WERI-Rb-1 (cell line): ENCODE data around the gene DNAH5.

Source experiments
- DNase-seq: peaks from one replicate; pipeline ENCODE4 v3.0.0-alpha.2; 2020
- H3K27ac ChIP-seq: fragments of 250-450 bp; sonication (Bioruptor Pico); 2 replicates; pipeline ENCODE4 v1.5.1; 2020; ENCODE audit warnings: mild to moderate bottlenecking, moderate library complexity
- H3K27me3 ChIP-seq: fragments of 250-450 bp; sonication (Bioruptor Pico); 2 replicates; pipeline ENCODE4 v1.5.1; 2021; ENCODE audit warnings: mild to moderate bottlenecking, low read depth, moderate library complexity; ENCODE audit not compliant: insufficient read depth, severe bottlenecking
- H3K36me3 ChIP-seq: fragments of 250-450 bp; sonication (Bioruptor Pico); 2 replicates; pipeline ENCODE4 v1.5.1; 2020; ENCODE audit warnings: mild to moderate bottlenecking, moderate library complexity
- H3K4me3 ChIP-seq: 2 replicates; pipeline ENCODE4 v1.5.1; 2011; ENCODE audit warnings: low read depth, mild to moderate bottlenecking, control low read depth, low read length
- H3K9me3 ChIP-seq: fragments of 250-450 bp; sonication (Bioruptor Pico); 2 replicates; pipeline ENCODE4 v1.5.1; 2021; ENCODE audit warnings: mild to moderate bottlenecking, moderate library complexity; ENCODE audit not compliant: severe bottlenecking
- CTCF ChIP-seq: IDR thresholded peaks from 2 replicates; pipeline ENCODE4 v1.5.1; 2011; ENCODE audit warnings: low read depth, mild to moderate bottlenecking, control low read depth, inconsistent platforms, low read length

DNAH5 gene

GRCh38 chr5:13945271-13945670, 783 bp upstream of the DNAH5 start:
- no peaks in the 10 kb centered on the region for H3K9me3 ChIP-seq
- no peak overlapping the region for H3K4me3 ChIP-seq
- H3K27ac ChIP-seq = no peak overlapping the region
- no peak for TF ChIP-seq CTCF
- H3K27me3 ChIP-seq = no peaks in the 10 kb centered on the region
- H3K36me3 ChIP-seq = no peaks in the 10 kb centered on the region
- no peak for DNase-seq

- no peak overlapping the region for H3K27ac ChIP-seq
- no peaks in the 10 kb centered on the region for H3K9me3 ChIP-seq
- H3K36me3 ChIP-seq = no peaks in the 10 kb centered on the region
- no peak for DNase-seq
- H3K27me3 ChIP-seq = no peaks in the 10 kb centered on the region
- no peak for TF ChIP-seq CTCF
- H3K4me3 ChIP-seq = no peak overlapping the region
Observed at GRCh38 chr5:13943676-13944075, 812 bp downstream of the DNAH5 start.

GRCh38 chr5:13941468-13941867, 3.0 kb downstream of the DNAH5 start:
- Histone ChIP-seq H3K9me3 (no peaks in the 10 kb centered on the region), H3K36me3 (no peaks in the 10 kb centered on the region), H3K27ac (no peak overlapping the region), H3K27me3 (no peaks in the 10 kb centered on the region), H3K4me3 (no peak overlapping the region)
- TF ChIP-seq CTCF = no peak
- DNase-seq = no peak

GRCh38 chr5:13939638-13940037, 4.8 kb downstream of the DNAH5 start:
- no peak for TF ChIP-seq CTCF

GRCh38 chr5:13934921-13935320, 9.6 kb downstream of the DNAH5 start:
- Histone ChIP-seq H3K4me3 (no peak overlapping the region), H3K27me3 (no peaks in the 10 kb centered on the region), H3K36me3 (no peaks in the 10 kb centered on the region), H3K27ac (no peak overlapping the region), H3K9me3 (peaks cover 8% of the 10 kb centered on the region)
- TF ChIP-seq CTCF = no peak
- DNase-seq = no peak

More at GRCh38 chr5:13939638-13940037, 4.8 kb downstream of the DNAH5 start:
- Histone ChIP-seq H3K27ac (no peak overlapping the region), H3K4me3 (peak overlapping the region; percentile 11; the same call in 1 of the 2 replicates), H3K9me3 (peaks cover 2% of the 10 kb centered on the region), H3K36me3 (no peaks in the 10 kb centered on the region), H3K27me3 (no peaks in the 10 kb centered on the region)
- peak; percentile 23 for DNase-seq

GRCh38 chr5:13934125-13934524, 10.4 kb downstream of the DNAH5 start:
- Histone ChIP-seq H3K27me3 (no peaks in the 10 kb centered on the region), H3K9me3 (peaks cover 8% of the 10 kb centered on the region), H3K36me3 (no peaks in the 10 kb centered on the region), H3K4me3 (no peak overlapping the region), H3K27ac (no peak overlapping the region)
- TF ChIP-seq CTCF = no peak
- no peak for DNase-seq
